ENCODE results near the gene DAAM2.

- TF ChIP-seq CTCF (conservative IDR thresholded peaks at IDR 0.05) = no peak
- TF ChIP-seq ZFX (IDR thresholded peaks at IDR 0.05) = no peak
Measured at GRCh38 chr6:39852324-39852723, 60.1 kb downstream of the DAAM2 start.

Measured in C4-2B (cell line).